Lower lobe of right lung (tissue), 2 donors: ENCODE data around the gene CENPC. TPM values are rescaled to one million over a fixed set of nuclear protein-coding genes. Genes with fewer than 3 reads are reported as not detected.

ENCODE experiments used
- ATAC-seq, 2 donors: fragments of 200-7000 bp; cut with Tn5 transposase; one replicate each; pipeline ENCODE4 v1.9.1; 2020 to 2022; ENCODE audit warnings: mild to moderate bottlenecking in 2 of 2, moderate library complexity in 2 of 2
- DNase-seq: peaks from one replicate; pipeline ENCODE4 v3.0.0-alpha.2; 2020
- H3K27ac ChIP-seq: fragments of 200-600 bp; one replicate; pipeline ENCODE4 v1.8.0; 2022
- H3K27me3 ChIP-seq: fragments of 200-600 bp; one replicate; pipeline ENCODE4 v1.8.0; 2022; ENCODE audit warnings: low read depth
- H3K36me3 ChIP-seq: fragments of 200-600 bp; one replicate; pipeline ENCODE4 v1.8.0; 2022; ENCODE audit warnings: mild to moderate bottlenecking
- H3K4me1 ChIP-seq: fragments of 200-600 bp; one replicate; pipeline ENCODE4 v1.8.0; 2022
- H3K4me3 ChIP-seq: fragments of 200-600 bp; one replicate; pipeline ENCODE4 v1.8.0; 2022; ENCODE audit warnings: mild to moderate bottlenecking
- H3K9me3 ChIP-seq: fragments of 200-600 bp; one replicate; pipeline ENCODE4 v1.8.0; 2022
- intact Hi-C: fragments of 100-400 bp; cut with DNase I; formaldehyde crosslinking; loops from one replicate; pipeline ENCODE4 v1.11.0; 2022
- total RNA-seq: library from RNA; stranded (reverse); fragmentation: NEBNext Ultra II Directional; extraction: Animal tissue kit (Norgen Biotek cat#: 25700); gene quantifications from one replicate; pipeline ENCODE4 v1.2.1, GENCODE V29; 2021
- TF ChIP-seq, protein P1 (sequence below): fragments of 200-600 bp; IDR thresholded peaks from one replicate; pipeline ENCODE4 v1.8.0; 2022; ENCODE audit warnings: antibody characterized with exemption, mild to moderate bottlenecking
- donor health status: DM: no; HTN: yes; CAD: no; lungs with severe emphysema.

Gene CENPC
- total RNA-seq, 1 donor from 2014 or later, result 27.4 TPM

GRCh38 chr4:67522230-67522629, 23.1 kb downstream of the CENPC start:
- intact Hi-C loops, result no loop called here
- DNase-seq (no peak), ATAC-seq (no peak)
- Histone ChIP-seq H3K4me1 (peaks cover 18% of the 10 kb centered on the region), H3K27me3 (no peaks in the 10 kb centered on the region), H3K4me3 (no peak overlapping the region), H3K9me3 (no peaks in the 10 kb centered on the region), H3K27ac (no peak overlapping the region), H3K36me3 (peaks cover 17% of the 10 kb centered on the region)
- TF ChIP-seq, protein P1, sequence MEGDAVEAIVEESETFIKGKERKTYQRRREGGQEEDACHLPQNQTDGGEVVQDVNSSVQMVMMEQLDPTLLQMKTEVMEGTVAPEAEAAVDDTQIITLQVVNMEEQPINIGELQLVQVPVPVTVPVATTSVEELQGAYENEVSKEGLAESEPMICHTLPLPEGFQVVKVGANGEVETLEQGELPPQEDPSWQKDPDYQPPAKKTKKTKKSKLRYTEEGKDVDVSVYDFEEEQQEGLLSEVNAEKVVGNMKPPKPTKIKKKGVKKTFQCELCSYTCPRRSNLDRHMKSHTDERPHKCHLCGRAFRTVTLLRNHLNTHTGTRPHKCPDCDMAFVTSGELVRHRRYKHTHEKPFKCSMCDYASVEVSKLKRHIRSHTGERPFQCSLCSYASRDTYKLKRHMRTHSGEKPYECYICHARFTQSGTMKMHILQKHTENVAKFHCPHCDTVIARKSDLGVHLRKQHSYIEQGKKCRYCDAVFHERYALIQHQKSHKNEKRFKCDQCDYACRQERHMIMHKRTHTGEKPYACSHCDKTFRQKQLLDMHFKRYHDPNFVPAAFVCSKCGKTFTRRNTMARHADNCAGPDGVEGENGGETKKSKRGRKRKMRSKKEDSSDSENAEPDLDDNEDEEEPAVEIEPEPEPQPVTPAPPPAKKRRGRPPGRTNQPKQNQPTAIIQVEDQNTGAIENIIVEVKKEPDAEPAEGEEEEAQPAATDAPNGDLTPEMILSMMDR, result no peak

DNA sequence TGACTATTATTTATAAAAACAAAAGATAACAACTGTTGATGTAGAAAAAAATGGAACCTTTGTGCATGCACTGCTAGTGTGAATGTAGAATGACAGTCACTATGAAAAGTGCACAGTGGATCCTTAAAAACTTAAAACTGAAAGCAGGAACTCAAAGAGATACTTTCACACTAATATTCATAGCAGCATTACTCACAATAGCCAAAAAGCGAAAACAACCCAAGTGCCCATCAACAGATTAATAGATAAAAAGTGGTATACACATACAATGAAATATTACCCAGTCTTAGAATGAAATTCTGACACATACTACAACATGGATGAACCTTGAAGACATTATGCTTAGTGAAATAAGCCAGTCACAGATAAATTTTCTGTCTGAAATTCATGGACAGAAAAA, 23.8 kb downstream of the CENPC start:
- no peak for ATAC-seq
- TF ChIP-seq, protein P1, result no peak

DNA sequence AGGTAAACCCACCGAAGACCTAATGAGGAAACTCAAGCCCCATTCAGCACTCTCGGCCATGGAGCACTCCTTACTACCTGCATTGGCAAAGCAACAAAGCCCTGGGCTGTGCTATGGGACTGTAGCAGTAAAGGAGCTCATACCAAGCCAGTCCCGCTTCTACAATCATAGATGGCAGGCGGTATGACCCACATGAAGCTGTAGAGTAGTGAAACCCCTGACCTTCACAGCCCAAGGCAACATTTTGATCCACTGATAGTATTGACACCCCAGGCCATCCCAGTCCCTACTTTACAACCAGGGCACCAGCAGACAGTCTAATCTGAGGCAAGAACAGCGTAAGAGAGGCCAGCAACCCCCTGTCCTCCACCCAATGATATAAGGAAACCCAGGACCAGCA, 25.2 kb downstream of the CENPC start:
- H3K36me3 ChIP-seq, result peaks cover 25% of the 10 kb centered on the region
- H3K4me1 ChIP-seq, result peaks cover 18% of the 10 kb centered on the region
- no peak overlapping the region for H3K4me3 ChIP-seq
- intact Hi-C loops, result no loop called here
- ATAC-seq (peak in 1 of 2 donors; percentile 19), DNase-seq (no peak)
- TF ChIP-seq, protein P1, result no peak
- H3K9me3 ChIP-seq, result no peaks in the 10 kb centered on the region
- H3K27ac ChIP-seq, result no peak overlapping the region
- no peaks in the 10 kb centered on the region for H3K27me3 ChIP-seq

More for the DNA sequence above, 23.8 kb downstream of the CENPC start:
- Histone ChIP-seq H3K9me3 (no peaks in the 10 kb centered on the region), H3K27ac (no peak overlapping the region), H3K4me1 (peaks cover 18% of the 10 kb centered on the region), H3K4me3 (no peak overlapping the region), H3K36me3 (peaks cover 25% of the 10 kb centered on the region), H3K27me3 (no peaks in the 10 kb centered on the region)
- DNase-seq, result no peak
- intact Hi-C loops, result no loop called here

- TF ChIP-seq, protein P1, result no peak
- H3K36me3 ChIP-seq, result peaks cover 75% of the 10 kb centered on the region
These were observed 32.8 kb downstream of the CENPC start for GRCh38 chr4:67512501-67512900.

GRCh38 chr4:67500373-67500772, 44.9 kb downstream of the CENPC start:
- TF ChIP-seq, protein P1, result no peak
- Histone ChIP-seq H3K4me3 (no peak overlapping the region), H3K9me3 (no peaks in the 10 kb centered on the region), H3K27ac (no peak overlapping the region), H3K27me3 (no peaks in the 10 kb centered on the region), H3K36me3 (peaks cover 59% of the 10 kb centered on the region), H3K4me1 (no peaks in the 10 kb centered on the region)
- no peak for DNase-seq
- intact Hi-C loops, result no loop called here
- no peak for ATAC-seq

More at GRCh38 chr4:67512501-67512900, 32.8 kb downstream of the CENPC start:
- no peaks in the 10 kb centered on the region for H3K27me3 ChIP-seq
- no peak overlapping the region for H3K4me3 ChIP-seq
- H3K4me1 ChIP-seq, result no peaks in the 10 kb centered on the region
- intact Hi-C loops, result no loop called here
- DNase-seq (no peak), ATAC-seq (no peak)
- H3K9me3 ChIP-seq, result no peaks in the 10 kb centered on the region
- H3K27ac ChIP-seq, result no peak overlapping the region

DNA sequence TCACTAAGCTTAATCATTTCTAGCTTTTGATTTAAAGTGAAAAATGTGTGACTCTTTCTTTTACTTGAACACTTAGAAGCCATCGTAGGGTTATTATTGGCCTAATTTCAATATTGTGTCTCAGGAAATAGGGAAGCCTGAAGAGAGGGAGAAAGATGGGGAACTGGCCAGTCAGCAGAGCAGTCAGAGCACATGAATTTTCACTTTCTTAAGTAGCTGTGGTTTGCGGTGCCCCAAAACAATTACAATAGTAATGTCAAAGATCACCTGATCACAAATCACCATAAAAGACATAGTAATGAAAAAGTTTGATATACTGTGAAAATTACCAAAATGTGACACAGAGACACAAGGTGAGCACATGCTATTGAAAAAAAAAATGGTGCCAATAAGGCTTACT, 45.5 kb downstream of the CENPC start:
- no peak for DNase-seq
- ATAC-seq, result no peak
- Histone ChIP-seq H3K9me3 (no peaks in the 10 kb centered on the region), H3K4me3 (no peak overlapping the region), H3K27me3 (no peaks in the 10 kb centered on the region), H3K36me3 (peaks cover 55% of the 10 kb centered on the region), H3K27ac (no peak overlapping the region), H3K4me1 (no peaks in the 10 kb centered on the region)
- TF ChIP-seq, protein P1, result no peak
- intact Hi-C loops, result no loop called here
